Activated CD8-positive, alpha-beta memory T cell treated with anti-CD3 and anti-CD28 coated beads, Interleukin-2, amount 50 U/mL, for 1 hour (primary cell): Measurements from ENCODE around the gene CDX1.

Experiments
- DNase-seq: peaks from one replicate; pipeline ENCODE4 v3.0.0-alpha.2; 2020; ENCODE audit errors: extremely low read depth

The CDX1 gene

GRCh38 chr5:150183436-150183835 lies 16.9 kb downstream of the CDX1 start:
- DNase-seq: no peak

GRCh38 chr5:150184006-150184405 lies 17.4 kb downstream of the CDX1 start:
- DNase-seq: no peak

GRCh38 chr5:150184990-150185912 lies 18.7 kb downstream of the CDX1 start:
- DNase-seq: no peak

GRCh38 chr5:150186137-150186536 lies 19.6 kb downstream of the CDX1 start:
- DNase-seq: no peak

- no peak for DNase-seq
Measured at GRCh38 chr5:150186897-150187296, 20.3 kb downstream of the CDX1 start.

GRCh38 chr5:150188146-150188842 lies 21.7 kb downstream of the CDX1 start:
- DNase-seq: no peak

GRCh38 chr5:150189326-150189725 lies 22.7 kb downstream of the CDX1 start:
- DNase-seq: no peak

GRCh38 chr5:150189728-150190502 lies 23.3 kb downstream of the CDX1 start, which contains the start of gene SLC6A7:
Gene SLC6A7 (plus strand): TSS chr5:150190062. CDS start chr5:150190328, 266 bp downstream.
- no peak for DNase-seq

GRCh38 chr5:150190503-150190979 lies 24.0 kb downstream of the CDX1 start:
- no peak for DNase-seq

GRCh38 chr5:150190987-150191386 lies 24.4 kb downstream of the CDX1 start:
- DNase-seq: no peak

DNA sequence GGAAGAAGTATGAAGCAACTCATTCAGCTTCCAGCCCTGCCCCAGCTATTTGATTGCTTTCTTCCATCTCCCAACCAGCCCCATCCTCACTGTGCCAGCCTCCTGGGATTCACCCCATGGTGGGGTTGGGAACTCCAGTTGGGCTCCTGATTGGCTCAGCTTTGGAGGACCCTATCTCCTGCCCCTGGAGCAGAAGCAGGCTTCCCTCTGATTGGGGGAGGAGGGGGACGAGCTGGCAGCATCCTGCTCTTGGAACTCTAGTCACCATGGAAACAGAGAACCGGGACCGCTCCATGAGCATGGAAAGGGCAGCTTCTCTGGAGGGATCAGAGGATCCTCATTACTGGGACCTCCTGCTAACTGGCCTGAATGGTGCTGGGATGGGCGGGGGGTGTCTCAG lies 25.9 kb downstream of the CDX1 start:
- no peak for DNase-seq

GRCh38 chr5:150195736-150196485 lies 29.3 kb downstream of the CDX1 start:
- no peak for DNase-seq

DNA sequence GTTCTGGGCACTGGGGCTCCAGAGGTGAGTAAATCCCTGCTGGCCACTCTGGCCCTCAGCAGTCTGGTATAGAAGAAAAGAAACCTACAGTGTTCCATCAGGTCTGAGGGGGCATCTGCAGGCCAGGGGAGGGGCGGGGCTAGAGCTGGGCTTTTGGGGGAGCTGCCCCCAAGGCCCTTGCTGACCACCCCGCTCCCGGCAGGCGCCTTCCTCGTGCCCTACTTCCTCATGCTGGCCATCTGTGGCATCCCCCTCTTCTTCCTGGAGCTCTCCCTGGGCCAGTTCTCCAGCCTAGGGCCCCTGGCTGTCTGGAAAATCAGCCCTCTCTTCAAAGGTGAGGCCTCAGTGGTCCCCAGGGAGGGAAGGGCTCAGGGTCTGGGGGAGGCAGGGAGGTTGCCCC lies 29.9 kb downstream of the CDX1 start:
- DNase-seq: no peak

GRCh38 chr5:150196986-150197385 lies 30.4 kb downstream of the CDX1 start:
- no peak for DNase-seq

DNA sequence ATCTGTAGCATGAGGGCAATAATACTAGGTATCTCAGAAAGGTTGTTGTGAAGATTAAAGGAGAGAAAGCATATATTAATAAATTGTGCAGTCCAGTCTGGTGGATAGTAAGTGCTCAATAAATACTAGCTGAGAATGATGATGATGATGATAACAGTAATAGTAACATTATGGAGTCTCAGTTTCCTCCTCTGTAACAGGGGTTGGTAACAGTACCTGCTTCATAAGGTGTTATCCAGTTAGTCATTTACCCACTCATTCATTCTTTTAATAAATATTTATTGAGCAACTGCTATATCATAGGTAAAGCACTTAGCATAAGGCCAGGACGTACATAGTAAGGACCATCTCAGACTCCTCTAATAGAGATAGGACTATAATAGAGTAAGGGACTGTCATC lies 30.9 kb downstream of the CDX1 start:
- DNase-seq: no peak

DNA sequence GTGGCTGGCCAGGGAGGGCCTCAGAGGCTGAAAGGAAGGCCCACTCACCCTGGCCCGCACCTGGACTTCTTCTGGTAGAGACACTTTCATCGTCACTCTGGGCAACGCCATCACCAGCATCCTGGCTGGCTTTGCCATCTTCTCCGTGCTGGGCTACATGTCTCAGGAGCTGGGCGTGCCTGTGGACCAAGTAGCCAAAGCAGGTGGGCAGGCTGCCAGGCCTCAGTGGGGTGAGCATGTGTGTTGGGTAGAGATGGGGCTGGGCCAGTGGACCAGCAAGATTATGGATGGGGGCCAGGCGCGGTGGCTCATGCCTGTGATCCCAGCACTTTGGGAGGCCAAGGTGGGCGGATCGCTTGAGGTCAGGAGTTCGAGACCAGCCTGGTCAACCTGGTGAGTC lies 35.9 kb downstream of the CDX1 start:
- no peak for DNase-seq

GRCh38 chr5:150203832-150204589 lies 37.4 kb downstream of the CDX1 start:
- DNase-seq: no peak

GRCh38 chr5:150204590-150204960 lies 38.0 kb downstream of the CDX1 start:
- DNase-seq: no peak

- DNase-seq: no peak
Measured at GRCh38 chr5:150206098-150206778, 39.7 kb downstream of the CDX1 start.

DNA sequence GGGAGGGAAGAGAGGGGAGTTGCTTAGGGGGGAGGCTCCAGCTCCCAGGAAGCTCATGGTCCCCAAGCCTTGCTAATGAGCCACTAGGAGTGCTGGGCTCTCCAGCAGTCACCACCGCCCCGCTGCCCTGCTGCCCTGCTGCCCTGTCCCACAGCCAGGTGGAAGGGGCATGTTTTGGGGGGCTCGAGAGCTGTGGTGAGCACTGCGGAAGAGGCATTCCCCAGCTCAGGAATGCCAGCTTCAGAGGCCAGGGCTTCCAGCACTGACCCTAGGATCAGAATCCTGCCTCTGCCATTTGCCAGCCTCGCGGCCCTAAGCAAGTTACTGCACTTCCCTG lies 40.2 kb downstream of the CDX1 start:
- DNase-seq: no peak
